Left renal pelvis (tissue), 4 donors: ENCODE results near the gene LIN37. TPM values are rescaled to one million over a fixed set of nuclear protein-coding genes. Genes with fewer than 3 reads are reported as not detected.
"Not testable (repeated sequence)": the region's sequence is repeated elsewhere in the genome, so short reads cannot be mapped to it uniquely, and the experiment has no call there.

Experiments used
- DNase-seq, 4 donors: peaks; one replicate each; pipeline ENCODE4 v3.0.0-alpha.2; 2013; ENCODE audit warnings: low read depth in 4 of 4, low spot score in 3 of 4
- polyA plus RNA-seq, 4 donors: library from polyadenylated mRNA; unstranded; fragments of 120-200 nt; gene quantifications; one replicate each; pipeline ENCODE4 v1.2.1, GENCODE V29; 2013; ENCODE audit not compliant: insufficient read length in 4 of 4

The LIN37 gene
- polyA plus RNA-seq, 4 donors, result 6.0 to 14.2 (median 9.3) TPM

- no peak for DNase-seq
Observed at GRCh38 chr19:35718345-35719041, 29.9 kb upstream of the LIN37 start.

DNA sequence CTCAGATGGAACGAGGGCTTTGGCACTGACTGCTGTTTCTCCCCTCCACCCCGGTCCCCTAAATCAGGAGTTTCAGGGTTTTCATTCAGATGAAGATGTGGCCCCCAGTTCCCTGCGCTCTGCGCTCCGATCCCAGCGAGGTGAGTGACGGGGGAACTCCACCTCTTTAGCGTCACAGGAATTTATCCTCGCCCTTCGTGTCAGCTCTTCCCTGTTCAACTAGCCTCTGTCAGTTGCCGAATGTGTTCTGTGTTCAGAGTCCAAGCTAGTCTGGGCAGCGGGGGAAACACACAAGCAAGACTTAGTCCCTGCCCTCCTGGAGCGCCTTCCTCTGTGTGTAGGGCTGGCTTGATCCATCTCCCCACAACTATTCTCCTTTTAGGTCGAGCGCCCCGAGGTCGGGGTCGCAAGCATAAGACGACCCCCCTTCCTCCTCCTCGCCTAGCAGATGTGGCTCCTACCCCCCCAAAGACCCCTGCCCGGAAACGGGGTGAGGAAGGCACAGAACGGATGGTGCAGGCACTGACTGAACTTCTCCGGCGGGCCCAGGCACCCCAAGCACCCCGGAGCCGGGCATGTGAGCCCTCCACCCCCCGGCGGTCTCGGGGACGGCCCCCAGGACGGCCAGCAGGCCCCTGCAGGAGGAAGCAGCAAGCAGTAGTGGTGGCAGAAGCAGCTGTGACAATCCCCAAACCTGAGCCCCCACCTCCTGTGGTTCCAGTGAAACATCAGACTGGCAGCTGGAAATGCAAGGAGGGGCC, 28.8 kb upstream of the LIN37 start:
- no peak for DNase-seq

- DNase-seq, result no peak
Observed at GRCh38 chr19:35720163-35720524, 28.2 kb upstream of the LIN37 start.

DNA sequence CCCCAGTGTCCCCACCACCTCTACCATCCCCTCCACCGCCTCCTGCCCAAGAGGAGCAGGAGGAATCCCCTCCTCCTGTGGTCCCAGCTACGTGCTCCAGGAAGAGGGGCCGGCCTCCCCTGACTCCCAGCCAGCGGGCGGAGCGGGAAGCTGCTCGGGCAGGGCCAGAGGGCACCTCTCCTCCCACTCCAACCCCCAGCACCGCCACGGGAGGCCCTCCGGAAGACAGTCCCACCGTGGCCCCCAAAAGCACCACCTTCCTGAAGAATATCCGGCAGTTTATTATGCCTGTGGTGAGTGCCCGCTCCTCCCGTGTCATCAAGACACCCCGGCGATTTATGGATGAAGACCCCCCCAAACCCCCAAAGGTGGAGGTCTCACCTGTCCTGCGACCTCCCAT, 27.7 kb upstream of the LIN37 start:
- DNase-seq, result no peak

DNA sequence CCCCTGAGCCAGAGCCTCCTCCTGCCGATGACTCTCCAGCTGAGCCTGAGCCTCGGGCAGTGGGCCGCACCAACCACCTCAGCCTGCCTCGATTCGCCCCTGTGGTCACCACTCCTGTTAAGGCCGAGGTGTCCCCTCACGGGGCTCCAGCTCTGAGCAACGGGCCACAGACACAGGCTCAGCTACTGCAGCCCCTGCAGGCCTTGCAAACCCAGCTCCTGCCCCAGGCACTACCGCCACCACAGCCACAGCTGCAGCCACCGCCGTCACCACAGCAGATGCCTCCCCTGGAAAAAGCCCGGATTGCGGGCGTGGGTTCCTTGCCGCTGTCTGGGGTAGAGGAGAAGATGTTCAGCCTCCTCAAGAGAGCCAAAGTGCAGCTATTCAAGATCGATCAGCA, 27.0 kb upstream of the LIN37 start:
- DNase-seq, result no peak

GRCh38 chr19:35722461-35722860, 25.9 kb upstream of the LIN37 start:
- no peak for DNase-seq

DNA sequence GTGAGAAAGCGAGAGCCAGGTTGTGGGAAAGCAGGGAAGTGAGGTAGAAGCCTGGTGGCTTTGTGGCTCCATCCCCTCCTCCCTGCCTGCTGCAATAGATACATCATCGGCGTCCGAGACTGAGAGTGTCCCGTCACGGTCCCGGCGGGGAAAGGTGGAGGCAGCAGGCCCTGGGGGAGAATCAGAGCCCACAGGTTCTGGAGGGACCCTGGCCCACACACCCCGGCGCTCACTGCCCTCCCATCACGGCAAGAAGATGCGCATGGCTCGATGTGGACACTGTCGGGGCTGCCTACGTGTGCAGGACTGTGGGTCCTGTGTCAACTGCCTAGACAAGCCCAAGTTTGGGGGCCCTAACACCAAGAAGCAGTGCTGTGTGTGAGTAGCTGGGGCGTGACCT, 25.5 kb upstream of the LIN37 start:
- no peak for DNase-seq

DNA sequence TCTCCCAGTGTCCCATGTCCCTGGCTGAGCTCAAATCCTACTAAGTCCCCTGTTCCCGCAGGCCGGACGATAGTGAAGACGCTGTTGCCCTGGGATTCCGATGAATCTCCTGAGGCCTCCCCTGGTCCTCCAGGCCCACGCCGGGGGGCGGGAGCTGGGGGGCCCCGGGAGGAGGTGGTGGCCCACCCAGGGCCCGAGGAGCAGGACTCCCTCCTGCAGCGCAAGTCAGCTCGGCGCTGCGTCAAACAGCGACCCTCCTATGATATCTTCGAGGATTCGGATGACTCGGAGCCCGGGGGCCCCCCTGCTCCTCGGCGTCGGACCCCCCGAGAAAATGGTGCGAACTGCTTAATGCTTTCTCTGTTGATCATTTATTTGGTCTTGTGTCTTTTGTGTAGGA, 24.7 kb upstream of the LIN37 start:
- DNase-seq, result no peak

DNA sequence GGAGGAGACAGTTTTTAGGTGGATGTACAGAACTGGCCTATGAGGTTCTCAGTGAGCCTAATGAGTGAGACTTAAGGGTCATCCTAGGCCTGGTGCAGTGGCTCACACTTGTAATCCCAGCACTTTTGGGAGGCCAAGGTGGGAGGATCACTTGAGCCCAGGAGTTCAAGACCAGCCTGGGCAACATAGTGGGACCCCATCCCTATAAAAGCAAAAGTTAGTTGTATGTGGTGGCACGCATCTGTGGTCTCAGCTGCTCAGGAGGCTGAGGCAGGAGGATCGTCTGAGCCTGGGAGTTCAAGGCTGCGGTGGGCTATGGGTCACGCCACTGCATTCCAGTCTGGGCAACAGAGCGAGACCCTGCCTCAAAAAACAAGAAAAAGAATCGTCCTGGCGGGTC, 24.2 kb upstream of the LIN37 start:
- DNase-seq, result not testable (repeated sequence)

GRCh38 chr19:35724560-35724959, 23.8 kb upstream of the LIN37 start:
- no peak for DNase-seq

DNA sequence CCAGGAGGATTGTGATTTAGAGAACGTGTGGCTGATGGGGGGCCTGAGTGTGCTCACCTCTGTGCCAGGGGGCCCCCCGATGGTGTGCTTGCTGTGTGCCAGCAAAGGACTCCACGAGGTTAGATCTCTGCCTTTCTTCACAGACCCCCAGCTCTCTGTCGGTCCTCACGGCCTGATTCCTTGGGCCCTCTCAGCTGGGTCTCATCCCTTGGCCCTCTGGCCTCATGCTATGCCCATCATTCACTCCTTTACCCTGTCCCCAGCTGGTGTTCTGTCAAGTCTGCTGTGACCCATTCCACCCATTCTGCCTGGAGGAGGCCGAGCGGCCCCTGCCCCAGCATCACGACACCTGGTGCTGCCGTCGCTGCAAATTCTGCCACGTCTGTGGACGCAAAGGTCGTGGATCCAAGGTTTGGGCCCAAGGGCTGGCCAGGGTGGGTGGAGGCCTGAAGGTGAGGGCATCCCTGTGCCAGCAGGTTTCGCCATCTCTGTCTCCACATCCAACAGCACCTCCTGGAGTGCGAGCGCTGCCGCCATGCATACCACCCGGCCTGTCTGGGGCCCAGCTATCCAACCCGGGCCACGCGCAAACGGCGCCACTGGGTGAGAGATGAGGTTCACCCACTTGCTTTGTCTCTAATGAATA, 23.0 kb upstream of the LIN37 start:
- DNase-seq, result no peak

GRCh38 chr19:35727053-35727955, 21.1 kb upstream of the LIN37 start:
- DNase-seq, result no peak

DNA sequence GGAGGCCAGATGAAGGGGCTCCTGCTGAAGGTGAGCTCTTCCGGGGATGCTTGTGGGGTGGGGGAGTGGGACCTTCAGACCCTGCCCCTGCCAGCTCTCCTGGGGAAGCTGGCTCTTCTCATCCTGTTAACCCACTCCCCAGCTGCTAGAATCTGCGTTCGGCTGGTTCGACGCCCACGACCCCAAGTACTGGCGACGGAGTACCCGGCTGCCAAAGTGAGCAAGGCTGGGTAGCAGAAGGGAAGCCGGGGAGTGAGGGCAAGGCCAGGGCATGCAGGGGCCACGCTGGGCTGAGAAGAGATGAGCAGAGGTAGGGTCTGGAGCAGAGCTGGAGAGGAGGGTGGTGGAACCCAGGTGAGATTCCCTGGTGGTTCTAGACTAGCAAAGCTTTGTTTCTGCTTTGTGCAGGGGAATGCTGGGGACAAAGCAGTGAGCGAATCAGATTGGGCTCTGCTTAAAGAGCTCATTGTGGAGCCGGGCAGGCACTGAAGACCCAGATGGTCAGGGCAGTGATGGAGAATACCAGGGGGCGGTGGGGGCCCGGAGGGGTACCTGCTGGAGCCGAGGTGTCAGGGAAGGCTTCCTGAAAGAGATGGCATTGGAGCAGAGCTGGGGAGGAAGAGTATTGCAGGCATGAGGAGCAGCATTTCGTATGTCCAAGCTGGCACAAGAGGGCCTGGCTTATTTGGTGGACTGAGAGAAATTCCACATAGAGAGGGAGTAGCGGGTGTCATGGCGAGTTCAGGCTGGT, 20.2 kb upstream of the LIN37 start:
- no peak for DNase-seq

DNA sequence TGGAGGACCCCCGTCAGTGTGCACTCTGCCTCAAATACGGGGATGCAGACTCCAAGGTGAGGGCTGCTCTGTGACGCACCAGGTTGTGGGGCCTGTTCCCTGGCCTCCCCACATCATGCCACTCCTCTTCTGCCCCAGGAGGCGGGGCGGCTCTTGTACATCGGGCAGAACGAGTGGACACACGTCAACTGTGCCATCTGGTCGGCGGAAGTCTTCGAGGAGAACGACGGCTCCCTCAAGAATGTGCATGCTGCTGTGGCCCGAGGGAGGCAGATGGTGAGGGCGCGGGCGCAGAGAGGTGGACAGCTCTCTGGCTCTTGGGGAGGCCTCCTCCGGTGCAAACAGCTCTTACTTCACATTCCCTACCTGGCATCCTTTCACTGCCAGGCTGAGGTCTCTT, 19.4 kb upstream of the LIN37 start:
- no peak for DNase-seq

- no peak for DNase-seq
Observed at GRCh38 chr19:35729763-35730162, 18.6 kb upstream of the LIN37 start.

DNA sequence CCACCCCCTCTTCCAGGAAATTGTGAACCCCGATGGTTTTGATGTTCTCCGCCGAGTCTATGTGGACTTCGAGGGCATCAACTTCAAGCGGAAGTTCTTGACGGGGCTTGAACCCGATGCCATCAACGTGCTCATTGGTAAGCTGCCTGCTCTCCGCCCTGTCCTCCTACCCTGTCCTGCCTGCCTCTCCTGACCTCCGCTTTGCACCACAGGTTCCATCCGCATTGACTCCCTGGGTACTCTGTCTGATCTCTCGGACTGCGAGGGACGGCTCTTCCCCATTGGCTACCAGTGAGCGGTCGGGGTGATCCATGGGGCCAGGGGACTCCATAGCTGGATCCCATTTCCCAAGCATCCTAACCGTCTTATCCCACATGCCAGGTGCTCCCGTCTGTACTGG, 18.1 kb upstream of the LIN37 start:
- DNase-seq, result no peak

DNA sequence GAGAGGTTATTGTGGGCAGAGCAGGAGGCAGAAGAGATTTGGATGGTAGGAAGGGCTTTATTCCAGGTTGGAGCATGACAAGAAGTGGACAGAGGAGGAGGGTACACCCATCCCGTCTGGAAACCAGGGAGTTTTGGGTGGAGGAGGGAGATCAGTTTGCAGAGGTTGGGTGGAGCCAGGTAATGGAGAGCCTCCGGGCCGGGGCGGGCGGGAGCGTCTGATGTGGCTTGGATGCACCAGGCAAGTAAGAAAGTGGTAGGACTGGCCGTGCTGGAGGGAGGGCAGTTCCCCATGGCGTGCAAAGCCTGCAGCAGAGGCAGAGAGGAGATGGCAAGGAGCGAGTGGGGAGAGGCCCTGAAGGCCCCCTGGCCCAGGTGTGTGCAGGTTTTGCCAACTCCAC, 17.0 kb upstream of the LIN37 start:
- no peak for DNase-seq

GRCh38 chr19:35731779-35732405, 16.5 kb upstream of the LIN37 start:
- DNase-seq, result no peak

GRCh38 chr19:35732540-35733179, 15.7 kb upstream of the LIN37 start:
- DNase-seq, result no peak
